ENCODE data around the gene GH2.

- TF ChIP-seq CTCF (IDR thresholded peaks at IDR 0.05): no peak
- TF ChIP-seq POLR2A (IDR thresholded peaks at IDR 0.05): no peak
Measured at GRCh38 chr17:63929860-63930766, 48.4 kb upstream of the GH2 start.

Measured in esophagus squamous epithelium (tissue), 4 donors.